Hematopoietic multipotent progenitor cell treated with erythropoietin and hydrocortisone succinate and interleukin-3 and kit ligand, for 4 days (in vitro differentiated cells): ENCODE data around the gene RELA.

Source experiments
- DNase-seq: peaks from one replicate; pipeline ENCODE4 v3.0.0-alpha.2; 2015

RELA gene

GRCh38 chr11:65611028-65611757 is 51.5 kb downstream of the RELA start:
- DNase-seq: peak; percentile 79

- no peak for DNase-seq
These were observed 52.3 kb downstream of the RELA start for GRCh38 chr11:65610404-65610803.

- no peak for DNase-seq
These were observed 53.1 kb downstream of the RELA start for GRCh38 chr11:65609665-65610064.

GRCh38 chr11:65609229-65609628 is 53.5 kb downstream of the RELA start:
- peak; percentile 71 for DNase-seq

- no peak for DNase-seq
These were observed 54.9 kb downstream of the RELA start for GRCh38 chr11:65607614-65608426.

GRCh38 chr11:65606876-65607613 is 55.7 kb downstream of the RELA start:
- peak; percentile 54 for DNase-seq

GRCh38 chr11:65604258-65604657 is 58.5 kb downstream of the RELA start:
- DNase-seq: no peak
